Stimulated activated CD8-positive, alpha-beta memory T cell treated with anti-CD3 and anti-CD28 coated beads, Interleukin-7, amount 100 ng/mL, for 1 hour (primary cell): ENCODE measurements around the gene ABR.
"Not testable (repeated sequence)": the region's sequence is repeated elsewhere in the genome, so short reads cannot be mapped to it uniquely, and the experiment has no call there.

Experiments used
- DNase-seq, 2 donors: peaks; one replicate each; pipeline ENCODE4 v3.0.0-alpha.2; 2020; ENCODE audit warnings: low read depth in 2 of 2

The ABR gene

DNA sequence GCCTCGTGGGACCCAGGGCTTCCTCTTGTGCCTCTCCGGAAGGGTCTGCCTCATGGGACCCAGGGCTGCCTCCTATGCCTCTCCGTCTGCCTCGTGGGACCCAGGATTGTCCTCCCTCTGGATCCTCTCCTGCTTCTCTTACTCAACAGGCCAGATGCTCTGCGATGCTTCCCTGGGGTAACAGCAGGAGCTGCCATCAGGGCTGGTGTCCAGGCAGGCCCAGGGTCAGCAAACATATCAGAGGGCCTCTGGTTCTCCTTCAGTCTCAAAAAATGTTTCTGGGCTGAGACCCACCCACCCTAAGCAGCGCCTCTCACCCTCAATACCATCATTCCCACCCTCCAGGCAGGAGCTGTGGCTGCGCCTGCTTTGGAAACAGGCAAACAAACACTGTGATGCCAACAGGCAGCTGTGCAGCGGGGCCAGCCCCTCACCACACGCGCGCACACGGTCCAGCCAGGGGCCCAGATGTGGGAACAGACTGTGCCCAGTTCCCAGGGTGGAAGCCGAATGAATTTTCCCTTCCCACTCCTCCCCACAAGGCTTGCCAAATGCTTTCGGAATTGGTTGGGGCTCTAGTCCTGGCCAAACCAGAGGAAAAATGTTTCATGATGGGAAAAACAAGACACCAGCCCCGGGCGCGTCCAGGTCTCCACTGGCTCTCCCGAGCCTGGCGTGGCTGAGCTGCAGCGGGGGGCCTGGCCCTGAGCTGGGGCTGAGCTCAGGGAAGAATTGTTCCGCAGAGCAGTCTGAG lies 171.6 kb downstream of the ABR start:
- no peak for DNase-seq

DNA sequence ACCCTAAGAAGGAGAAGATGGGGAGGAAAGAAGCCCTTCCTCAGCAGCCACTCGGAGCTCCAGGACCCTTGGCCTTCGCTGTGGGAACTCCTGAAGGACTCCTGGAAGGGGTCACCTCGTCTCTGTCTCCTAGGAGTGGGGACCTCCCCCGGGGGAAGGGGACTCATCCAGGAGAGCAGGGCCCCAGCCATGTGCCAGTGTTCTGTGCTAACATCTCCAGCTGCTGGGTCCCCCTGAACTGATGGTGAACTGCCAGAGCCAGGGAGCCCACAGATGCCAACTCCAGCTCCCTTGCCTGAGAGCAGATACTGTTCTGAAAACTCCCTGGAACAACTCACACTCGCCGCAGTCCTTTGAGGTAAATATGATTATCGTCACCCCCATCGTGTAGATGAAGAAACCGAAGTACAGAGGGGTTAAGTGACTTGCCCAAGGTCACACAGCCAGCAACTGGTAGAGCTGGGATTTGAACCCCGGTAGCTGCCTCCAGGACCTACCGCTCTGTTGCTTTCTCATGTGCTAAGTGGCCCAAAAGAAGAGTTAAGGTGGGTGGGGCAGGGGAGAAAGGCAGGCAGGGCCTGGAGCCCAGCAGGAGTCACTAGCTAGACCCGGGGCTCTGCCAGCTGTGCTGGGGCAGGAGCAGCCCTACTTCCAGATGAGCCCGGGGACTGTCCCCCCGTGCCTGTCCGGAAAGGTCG lies 172.3 kb downstream of the ABR start:
- no peak for DNase-seq

DNA sequence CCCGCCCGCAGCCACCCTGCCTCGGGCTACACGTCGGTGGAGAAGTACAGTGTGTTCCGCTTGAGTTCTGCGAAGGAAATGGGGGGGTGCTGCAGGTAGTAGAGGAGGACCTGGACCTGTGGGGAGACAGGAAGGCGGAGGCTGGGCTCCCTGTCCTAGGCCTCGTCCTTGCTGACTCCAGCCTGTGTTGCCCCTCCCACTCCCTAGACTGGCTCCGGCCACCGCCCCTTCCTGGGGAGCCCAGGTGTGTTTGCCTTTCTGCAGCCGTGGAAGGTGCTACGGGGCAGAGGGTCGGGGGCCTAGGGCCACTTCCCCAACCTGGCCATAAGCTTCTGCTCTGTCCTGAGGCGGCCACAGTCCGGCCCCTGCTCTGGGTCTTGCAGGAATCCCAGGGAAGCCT lies 173.7 kb downstream of the ABR start:
- DNase-seq, result no peak

DNA sequence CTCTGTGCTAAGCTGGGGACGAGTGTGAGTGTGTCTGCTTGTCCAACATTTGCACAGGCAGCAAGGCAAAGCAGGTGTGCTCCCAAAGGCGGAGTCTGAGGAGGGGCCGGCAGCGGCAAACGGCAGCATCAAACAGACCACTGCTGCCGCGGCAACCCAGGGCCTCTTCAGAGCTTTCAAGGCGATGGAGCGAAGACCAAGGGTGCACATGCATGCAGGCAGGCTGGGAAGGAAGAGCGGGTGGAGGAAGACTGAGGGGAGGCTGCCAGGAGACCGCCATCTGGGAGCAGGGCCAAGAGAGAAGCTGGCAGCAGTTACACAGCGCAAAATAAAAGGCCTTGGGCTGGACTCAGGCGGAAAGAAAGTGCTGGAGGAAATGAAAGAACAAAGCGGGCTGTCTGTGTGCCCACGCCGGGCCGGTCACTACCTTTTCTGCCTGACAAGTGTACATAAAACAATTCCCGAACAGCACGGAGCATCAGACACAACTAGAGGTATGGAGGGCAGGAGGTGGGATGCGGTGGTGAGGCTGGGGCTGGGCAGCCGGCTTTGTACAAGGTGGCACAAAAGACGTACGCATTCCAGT lies 174.3 kb downstream of the ABR start:
- no peak for DNase-seq

DNA sequence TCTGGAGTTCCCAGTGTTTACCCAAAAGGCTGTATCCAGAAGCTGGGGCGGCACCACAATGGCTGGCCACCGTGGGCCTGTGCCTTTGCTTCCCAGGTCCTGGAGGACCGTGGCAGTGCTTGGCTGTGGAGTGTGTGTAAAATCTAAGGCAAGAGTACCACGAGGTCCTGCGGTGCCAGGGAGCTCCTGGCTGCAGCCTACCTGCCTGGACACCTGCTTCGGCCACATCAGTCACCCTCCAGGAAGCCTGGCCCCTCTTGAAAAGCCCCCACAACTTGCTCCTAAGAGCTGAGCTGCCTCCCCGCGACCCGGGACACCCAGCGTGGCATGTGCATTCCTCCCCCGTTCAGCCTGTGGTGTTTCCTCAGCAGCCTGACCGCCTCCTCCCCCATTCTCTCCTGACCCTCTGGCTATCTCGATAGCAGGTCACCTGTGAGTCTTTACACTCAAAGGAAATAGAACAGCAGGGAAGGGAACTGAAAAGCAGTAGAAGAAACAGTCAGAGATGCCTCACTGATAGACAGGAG lies 174.9 kb downstream of the ABR start:
- DNase-seq, result no peak

DNA sequence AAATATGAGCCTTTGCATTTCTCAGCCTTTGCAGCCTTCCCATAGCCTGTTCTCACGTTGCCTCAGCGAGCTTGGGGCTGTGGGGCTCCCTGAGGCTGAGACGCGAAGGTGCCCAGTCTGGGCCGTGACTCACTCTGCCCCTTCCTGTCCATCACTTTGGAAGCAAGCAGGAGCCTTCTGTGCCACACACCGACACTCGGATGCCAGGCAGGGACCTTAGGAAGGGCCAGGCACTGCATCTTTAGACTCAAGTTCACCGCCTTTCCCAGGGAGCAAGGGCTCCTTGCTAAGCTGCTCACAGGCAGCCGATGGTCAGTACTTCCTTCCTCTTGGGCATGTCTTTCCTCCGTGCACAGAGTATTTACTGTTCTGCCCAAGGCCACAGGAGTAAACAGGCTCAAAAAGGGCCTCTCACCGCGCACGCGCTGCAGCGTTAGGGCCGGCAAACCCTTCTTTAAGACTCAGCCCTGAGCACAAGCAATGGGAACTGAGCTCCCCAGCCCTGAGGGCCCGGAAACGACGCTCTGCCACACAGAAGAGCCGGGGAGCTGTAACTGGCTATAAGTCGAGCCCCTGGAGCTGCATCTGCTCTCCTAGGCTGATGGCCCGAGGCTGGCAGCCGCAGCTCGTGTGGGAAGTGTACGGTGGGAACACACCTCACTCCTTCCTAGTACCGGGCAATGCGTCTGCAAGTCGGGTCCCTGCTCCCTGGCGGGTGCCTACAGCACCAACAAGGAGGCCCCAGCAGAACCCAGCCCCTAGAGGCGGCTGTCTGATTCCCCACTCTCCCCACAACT lies 175.6 kb downstream of the ABR start:
- DNase-seq, result no peak

DNA sequence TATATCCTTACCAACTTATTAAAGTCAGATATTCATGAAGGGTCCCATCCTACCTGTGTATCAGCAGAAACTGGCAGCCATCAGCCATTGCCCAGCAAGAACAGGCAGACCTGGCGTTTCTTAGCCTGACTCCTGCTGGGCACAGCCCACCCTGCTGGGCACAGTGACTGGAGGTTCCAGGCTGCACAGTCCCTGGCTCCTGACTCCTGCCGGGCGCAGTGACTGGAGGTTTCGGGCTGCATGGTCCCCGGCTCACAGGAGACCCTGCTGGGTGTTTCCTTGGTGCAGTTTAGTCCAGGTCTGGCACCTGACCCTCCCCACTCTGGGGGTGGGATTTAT lies 176.2 kb downstream of the ABR start:
- no peak for DNase-seq

DNA sequence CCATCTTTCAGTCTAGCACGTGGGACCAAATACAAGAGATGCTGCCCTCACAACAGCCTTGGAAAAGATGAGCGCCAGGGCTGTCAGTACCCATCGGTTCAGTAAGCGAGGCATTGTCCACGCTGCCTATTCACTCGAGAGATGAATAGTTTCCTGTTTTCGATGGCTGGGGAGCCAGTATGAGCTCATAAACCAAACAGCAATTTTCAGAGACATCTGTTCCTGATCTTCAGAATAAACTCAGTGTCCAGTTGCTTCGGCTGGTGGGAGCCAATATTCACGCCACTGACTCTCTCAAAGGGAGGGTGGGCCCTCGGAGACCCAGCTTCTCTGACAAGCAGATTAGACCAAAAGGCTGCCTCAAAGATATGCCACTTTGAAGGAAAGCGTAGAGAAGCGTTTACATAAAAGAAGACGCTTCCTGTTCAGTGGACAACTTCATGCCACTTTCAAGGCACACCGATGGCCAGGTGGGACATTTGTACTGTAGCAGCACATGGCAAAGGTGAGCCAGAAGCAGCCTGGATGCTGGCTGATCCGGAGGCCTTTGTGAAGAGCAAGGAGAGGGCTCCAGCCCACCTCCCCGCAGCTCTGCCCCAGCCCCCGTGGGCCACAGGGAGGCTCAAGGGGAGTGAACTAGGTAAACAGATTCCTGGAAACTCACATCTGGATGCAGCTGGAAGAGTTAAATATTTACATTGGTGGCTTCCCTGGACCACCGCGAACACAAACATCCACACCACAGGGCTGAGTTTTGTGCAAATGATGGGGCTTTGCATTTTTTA lies 176.8 kb downstream of the ABR start:
- no peak for DNase-seq

DNA sequence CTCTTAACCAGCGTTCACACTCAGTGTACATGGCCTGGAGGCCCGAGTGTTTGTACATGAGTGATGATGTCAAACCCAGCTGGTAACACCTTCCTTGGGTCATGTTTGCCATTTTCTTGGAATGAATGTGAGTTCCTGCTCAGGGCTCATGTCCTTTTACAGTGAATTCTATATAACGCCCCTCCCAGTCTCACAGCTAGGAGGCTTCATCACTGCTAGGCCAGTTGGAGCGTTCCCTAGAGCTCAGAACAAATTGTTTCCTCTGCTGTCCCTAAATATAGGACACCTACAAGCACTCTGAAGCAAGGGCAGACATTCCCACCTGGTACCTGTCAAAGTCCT lies 177.4 kb downstream of the ABR start:
- DNase-seq, result no peak

DNA sequence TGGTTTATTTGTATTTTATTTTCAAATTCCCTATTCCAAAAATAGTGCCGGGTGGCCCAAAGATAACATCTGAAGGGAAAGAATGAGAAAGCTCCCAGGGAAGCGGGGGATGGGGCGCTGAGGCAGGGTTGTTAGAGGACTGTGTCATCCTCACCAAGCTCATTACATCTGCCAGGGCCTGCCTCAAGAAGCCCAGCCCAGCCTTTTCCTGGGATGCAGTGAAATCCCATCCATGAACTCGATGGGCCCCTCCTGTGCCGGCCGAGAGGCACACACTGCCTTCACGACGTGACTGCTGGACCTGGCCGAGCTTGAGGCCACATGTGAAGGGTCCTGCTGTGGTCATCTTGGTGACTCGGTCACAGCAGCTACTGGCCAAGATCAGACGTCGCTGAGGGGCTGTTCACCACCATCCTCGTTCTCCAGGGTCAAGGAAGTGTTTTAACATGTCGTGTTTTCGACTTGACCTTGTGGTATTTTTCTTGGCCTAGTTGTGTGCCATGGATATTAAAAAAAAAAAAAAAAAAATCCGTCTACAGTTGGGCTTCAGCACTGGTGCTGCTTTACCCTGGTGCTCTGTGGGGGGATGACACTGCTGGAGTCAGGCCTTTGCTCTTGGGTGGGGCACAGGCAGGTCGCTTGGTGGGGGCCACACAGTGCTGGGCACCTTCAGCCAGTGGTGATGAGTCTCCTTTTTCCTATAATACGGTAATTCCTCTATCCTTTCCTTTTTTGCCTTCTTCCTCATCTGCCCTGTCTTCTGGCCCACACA lies 178.0 kb downstream of the ABR start:
- DNase-seq, result no peak

DNA sequence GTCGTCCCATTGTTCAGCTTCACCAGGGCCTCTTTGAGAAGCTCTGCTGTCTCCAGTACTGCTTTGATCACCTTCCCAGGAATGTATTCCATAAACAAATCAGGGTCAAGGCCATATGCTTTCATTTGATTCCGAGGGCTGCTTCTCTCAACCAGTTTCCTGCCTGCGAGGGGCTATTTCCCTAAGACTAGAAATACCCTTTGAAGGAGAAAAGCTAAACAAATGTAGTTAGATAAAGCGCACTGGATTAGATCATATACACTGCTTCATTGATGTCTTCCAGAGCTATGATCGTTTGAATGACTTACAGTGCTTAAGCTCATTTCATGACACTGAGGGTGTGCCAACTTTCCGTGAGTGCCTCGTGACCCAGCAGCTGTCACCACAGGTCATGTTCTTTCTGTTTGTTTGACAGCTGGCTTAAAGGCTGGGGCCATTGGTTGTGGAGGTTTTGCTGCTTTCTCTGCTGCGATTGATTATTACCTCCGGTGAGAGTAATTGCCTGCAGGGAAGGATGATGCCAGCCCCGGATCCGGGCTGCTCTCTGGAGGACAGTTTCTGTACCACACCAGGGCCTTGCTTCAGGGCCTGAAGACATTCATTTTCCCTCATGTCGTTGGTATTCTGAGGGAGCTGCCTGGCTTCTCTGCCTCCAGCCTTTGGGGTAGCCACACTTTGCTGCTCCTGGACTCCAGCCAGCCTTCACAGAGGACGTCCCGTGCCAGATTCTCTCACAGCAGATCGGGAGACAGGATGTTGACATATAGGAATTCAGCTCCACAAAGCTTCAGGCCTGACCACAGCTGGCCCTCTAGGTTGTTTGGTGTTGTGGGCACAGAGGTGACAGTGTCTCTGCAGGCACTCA lies 179.0 kb downstream of the ABR start:
- DNase-seq, result no peak

DNA sequence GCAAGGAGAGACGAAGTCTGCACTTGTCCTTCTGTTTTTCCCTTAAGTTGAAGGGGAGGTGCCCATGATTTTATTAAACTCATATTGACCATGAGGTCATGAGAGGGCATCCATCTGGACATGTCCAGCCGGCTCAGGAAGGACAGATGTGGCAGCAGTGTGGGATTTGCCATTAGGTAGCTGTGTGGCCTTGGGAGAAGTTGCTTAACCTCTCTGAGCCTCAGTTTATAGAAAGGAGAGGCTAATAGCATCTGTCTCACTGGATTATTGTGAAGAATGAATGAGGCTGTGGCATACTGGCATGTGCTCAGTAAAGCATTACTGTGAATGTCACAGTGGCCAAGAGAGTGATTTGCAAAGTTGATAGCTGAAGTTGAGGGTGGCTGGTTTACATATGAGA lies 181.7 kb downstream of the ABR start:
- DNase-seq, result no peak

DNA sequence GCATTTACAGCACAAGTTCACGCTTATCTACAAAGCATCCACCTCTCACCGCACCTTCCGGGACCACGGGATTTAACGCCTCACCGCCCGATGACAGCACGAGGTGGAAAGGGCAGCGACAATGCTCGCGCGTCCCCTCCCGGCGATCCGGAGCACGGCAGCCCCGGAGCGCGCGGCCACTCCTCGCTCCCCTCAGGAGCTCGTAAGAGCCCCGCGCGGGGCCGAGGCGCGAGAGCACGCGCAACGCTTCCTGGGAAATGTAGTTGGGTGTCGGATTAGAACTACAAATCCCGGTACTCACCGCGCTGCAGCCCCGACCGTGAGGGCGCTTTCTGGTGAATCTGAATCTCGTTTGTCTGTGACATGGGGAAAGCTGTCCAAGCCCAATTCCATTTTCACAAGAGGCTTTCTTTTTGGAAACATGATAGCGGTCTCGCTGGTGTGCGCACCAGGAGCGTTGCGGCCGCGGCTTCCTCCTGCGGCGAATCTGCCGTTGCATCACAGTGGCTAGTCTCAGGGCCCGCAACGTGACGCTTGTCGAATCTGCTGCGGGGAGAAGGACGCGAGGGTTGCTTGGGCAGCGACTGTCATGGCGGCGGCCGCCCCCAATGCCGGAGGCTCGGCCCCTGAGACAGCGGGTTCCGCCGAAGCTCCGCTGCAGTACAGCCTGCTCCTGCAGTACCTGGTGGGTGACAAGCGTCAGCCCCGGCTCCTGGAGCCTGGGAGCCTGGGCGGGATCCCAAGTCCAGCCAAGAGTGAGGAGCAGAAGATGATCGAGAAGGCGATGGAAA lies 183.0 kb downstream of the ABR start, which contains the start of gene TIMM22:
Gene TIMM22, plus strand, starts transcription at position 576 of the 791 bp plus-strand sequence. Its CDS starts 14 bp downstream, at position 590.
- DNase-seq, result peak; percentile 76 to 83

DNA sequence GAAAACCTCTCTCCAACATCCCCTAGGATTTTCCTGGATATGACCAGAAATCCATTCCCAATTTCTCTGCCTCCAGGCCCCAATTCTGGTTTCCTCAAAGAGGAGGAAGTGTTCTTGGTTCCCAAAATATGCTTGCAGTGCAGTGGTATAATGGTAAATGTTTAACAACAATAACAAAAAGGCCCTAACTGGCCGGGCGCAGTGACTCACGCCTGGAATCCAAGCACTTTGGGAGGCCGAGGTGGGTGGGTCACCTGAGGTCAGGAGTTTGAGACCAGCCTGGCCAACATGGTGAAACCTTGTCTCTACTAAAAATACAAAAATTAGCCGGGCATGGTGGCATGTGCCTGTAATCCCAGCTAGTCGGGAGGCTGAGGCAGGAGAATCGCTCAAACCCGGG lies 184.5 kb downstream of the ABR start:
- not testable (repeated sequence) for DNase-seq

DNA sequence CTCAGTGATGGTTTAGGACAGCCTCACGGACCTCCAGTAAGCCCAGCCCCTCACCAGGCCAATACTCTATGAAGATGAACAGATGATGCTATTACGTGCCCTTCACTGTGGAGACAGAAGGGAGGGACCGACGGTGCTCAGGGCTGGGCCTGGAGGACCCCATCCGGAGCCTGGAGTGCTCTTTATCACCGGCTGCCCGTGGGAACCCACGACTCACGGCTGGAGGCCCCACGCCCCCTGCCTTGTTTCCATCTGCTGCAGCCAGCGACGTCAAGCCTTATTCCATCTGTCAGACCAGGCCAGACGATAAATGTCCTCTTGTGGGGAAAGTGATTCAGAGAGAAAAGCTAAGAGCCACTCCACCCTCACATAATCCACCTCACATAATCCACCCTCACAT lies 186.8 kb downstream of the ABR start:
- no peak for DNase-seq

DNA sequence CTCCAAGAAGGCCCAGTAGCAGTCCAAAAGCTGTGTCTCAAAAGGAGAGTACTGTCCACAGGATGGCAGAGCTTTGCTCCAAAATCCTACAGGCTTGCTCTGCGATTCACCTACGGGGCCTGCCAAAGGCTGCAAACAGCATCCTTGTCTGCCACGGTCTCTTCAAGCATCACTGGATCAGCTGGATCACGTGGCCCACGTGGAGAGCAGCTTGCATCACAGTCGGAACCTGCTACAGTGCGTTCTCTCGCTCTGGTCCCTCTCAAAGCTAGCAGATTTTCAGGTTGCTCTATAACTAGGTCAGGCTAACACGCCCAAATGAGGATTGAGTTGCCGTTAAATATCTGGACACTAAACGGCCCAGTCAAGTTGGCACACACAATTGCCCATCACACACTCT lies 191.2 kb downstream of the ABR start:
- DNase-seq, result no peak

DNA sequence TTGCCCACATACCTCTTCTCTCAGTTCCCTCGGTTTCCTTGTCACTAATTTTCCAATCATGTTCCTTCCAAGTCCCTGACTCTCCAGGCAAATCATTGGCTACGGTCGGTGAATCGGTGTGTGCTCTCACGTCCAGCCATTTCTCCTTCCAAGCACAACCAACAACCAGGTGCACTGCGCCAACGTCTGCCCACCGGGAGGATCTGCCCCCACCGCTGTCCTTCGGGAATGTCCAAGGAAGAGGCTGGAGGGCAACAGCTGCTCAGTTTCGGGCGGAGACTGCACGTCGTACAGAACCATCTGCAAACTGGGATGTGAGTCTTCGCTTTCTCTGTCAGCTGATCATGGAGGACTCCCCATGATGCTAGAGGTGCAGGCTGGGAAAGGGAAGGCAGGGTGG lies 191.8 kb downstream of the ABR start:
- DNase-seq, result no peak

DNA sequence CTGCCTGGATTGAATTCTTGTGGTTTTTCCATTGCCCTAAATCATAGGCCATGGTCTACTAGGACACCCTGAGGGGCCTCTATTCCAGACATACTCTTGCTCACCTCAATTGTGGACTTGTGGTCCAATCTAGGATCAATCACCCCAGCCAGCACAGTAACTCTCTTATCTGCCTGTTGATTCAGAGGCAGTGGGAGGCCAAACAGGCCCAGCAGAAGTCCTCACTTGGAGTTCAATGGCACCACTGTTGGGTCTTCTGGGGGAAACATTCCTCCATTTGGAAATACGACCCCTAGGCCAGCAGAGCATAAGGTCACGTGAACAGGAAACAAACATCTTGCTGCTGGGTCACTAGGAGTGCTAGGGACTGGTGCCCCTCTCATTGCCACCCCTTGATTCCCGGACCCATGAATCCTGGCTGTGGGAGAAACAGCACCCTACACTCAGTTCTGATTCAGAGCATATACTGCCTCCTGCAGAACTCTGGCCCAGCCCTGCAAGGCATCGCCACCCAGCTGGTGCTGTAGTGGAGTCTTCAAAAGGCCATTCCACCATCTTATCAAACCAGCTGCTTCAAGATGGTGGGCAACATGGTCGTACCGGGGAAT lies 193.4 kb downstream of the ABR start:
- DNase-seq, result no peak
